Heart left ventricle (tissue), 13 donors: Measurements from ENCODE around the gene ADI1.

ENCODE experiments used
- CTCF ChIP-seq, 12 donors: fragments of 200-600 bp; sonication (generic) in 4 of 12; IDR thresholded peaks; one replicate each; pipeline versions ENCODE4 v1.5.0 to v1.8.0; 2018 to 2022; ENCODE audit warnings: antibody characterized with exemption in 12 of 12, mild to moderate bottlenecking in 5 of 12
- POLR2A ChIP-seq, 2 donors: fragments of 450-650 bp; IDR thresholded peaks; one replicate each; pipeline ENCODE4 v1.6.1; 2017; ENCODE audit warnings: antibody characterized with exemption in 2 of 2, mild to moderate bottlenecking in 2 of 2, moderate library complexity in 2 of 2
- donor health status: ischemic (EF 13 %, LVEDD 7.1; RV severe dilation, severe dysfunction).
- donor health status: DM: no; HTN: yes; CAD: no.
- donor health status: DM: no; HTN: no; CAD: no.
- donor health status: ischemic (EF 25% LVEDD 6.9; RV normal size, moderate dysfunction).
- donor health status: ischemic (EF 25% LVEDD 5.7; RV mildly dilated, moderate dysfunction).
- donor health status: ischemic (EF 35%, LVEDD 5.7; RV mildly dilated, moderate dysfunction).
- donor health status: nonischemic (EF 11% LVEDD 7.7; RV severe dilation, severe dysfunction).
- donor health status: DM: yes; HTN: yes; CAD: no.
- donor health status: PGD.
- donor health status: ischemic (EF 29% LVEDD 5.4; RV normal size, mild dysfunction).
- donor health status: nonischemic (EF 23%, LVEDD 6.1; RV moderate dilation, normal function).

GRCh38 chr2:3454802-3455201 lies 64.5 kb downstream of the ADI1 start:
- TF ChIP-seq CTCF (IDR thresholded peaks at IDR 0.05) (no peak), POLR2A (IDR thresholded peaks at IDR 0.05) (no peak)
